IMR-90 (cell line): ENCODE data around the gene ACSM6. TPM values are rescaled to one million over a fixed set of nuclear protein-coding genes. Genes with fewer than 3 reads are reported as not detected.
A peak's percentile ranks its signal among the peaks of the same experiment; 100 is the strongest.

Source experiments
- ATAC-seq: fragments of 200-7000 bp; cut with Tn5 transposase; 2 replicates; pipeline ENCODE4 v1.9.1; 2020; ENCODE audit warnings: low read depth, mild to moderate bottlenecking, moderate library complexity
- BruUV-seq: library from RNA; stranded (reverse); fragments of 400-500 nt; replicated peaks from 2 replicates; lab custom pipeline; 2021; lab: Mats Ljungman, UMichigan
- CTCF ChIA-PET: fragments of 300-600 bp; formaldehyde crosslinking; extraction: SDS; loops from one replicate; lab custom pipeline; 2021; ENCODE audit warnings: antibody characterized with exemption; lab: Yijun Ruan, JAX
- POLR2A ChIA-PET: fragments of 300-600 bp; sonication (Branson Sonifier 250); formaldehyde crosslinking; loops from one replicate; lab custom pipeline; 2022; ENCODE audit warnings: antibody characterized with exemption; ENCODE audit not compliant: unreplicated experiment; lab: Charles Lee
- DNase-seq: peaks from one replicate; pipeline ENCODE4 v3.0.0; 2013
- H2AFZ ChIP-seq: replicated peaks from 2 replicates; pipeline ENCODE3; 2013; ENCODE audit warnings: low read length, mild to moderate bottlenecking; ENCODE audit not compliant: poor library complexity
- H2AK5ac ChIP-seq: 2 replicates; pipeline ENCODE4 v1.6.1; 2013; ENCODE audit warnings: low read depth, low read length, inconsistent platforms
- H2AK9ac ChIP-seq: replicated peaks from 2 replicates; pipeline ENCODE3; 2013; ENCODE audit warnings: mild to moderate bottlenecking, low read depth, low read length, moderate library complexity; ENCODE audit not compliant: poor library complexity
- H2BK120ac ChIP-seq: 2 replicates; pipeline ENCODE4 v1.6.1; 2013; ENCODE audit warnings: low read depth, low read length, inconsistent platforms
- H2BK15ac ChIP-seq: 3 replicates; pipeline ENCODE4 v1.6.1; 2013; ENCODE audit warnings: low read depth, low read length, inconsistent platforms
- H2BK20ac ChIP-seq: 2 replicates; pipeline ENCODE4 v1.6.1; 2013; ENCODE audit warnings: low read depth, mild to moderate bottlenecking, inconsistent platforms, low read length, moderate library complexity
- H2BK5ac ChIP-seq: 2 replicates; pipeline ENCODE4 v1.6.1; 2013; ENCODE audit warnings: mild to moderate bottlenecking, low read depth, low read length, inconsistent platforms; ENCODE audit not compliant: poor library complexity, severe bottlenecking
- H3K14ac ChIP-seq: replicated peaks from 2 replicates; pipeline ENCODE4 v1.6.1; 2013; ENCODE audit warnings: low read depth, low read length, inconsistent platforms
- H3K18ac ChIP-seq: 2 replicates; pipeline ENCODE4 v1.6.1; 2013; ENCODE audit warnings: low read depth, low read length, control low read depth
- H3K23ac ChIP-seq: 2 replicates; pipeline ENCODE4 v1.6.1; 2013; ENCODE audit warnings: low read depth, low read length, inconsistent platforms
- H3K27ac ChIP-seq: 2 replicates; pipeline ENCODE4 v1.5.1; 2013; ENCODE audit warnings: mild to moderate bottlenecking, control low read depth, low read length; ENCODE audit not compliant: insufficient read depth
- H3K27me3 ChIP-seq: 2 replicates; pipeline ENCODE4 v1.6.1; 2013; ENCODE audit warnings: low read length; ENCODE audit not compliant: control insufficient read depth, insufficient read depth
- H3K36me3 ChIP-seq: 2 replicates; pipeline ENCODE4 v1.6.1; 2013; ENCODE audit warnings: low read length, mixed read lengths; ENCODE audit not compliant: control insufficient read depth, insufficient read depth
- H3K4ac ChIP-seq: 2 replicates; pipeline ENCODE4 v1.6.1; 2013; ENCODE audit warnings: low read depth, low read length, inconsistent platforms
- H3K4me1 ChIP-seq: 2 replicates; pipeline ENCODE4 v1.6.1; 2013; ENCODE audit warnings: low read length, mixed read lengths; ENCODE audit not compliant: control insufficient read depth, insufficient read depth
- H3K4me2 ChIP-seq: 2 replicates; pipeline ENCODE4 v1.6.1; 2013; ENCODE audit warnings: low read depth, mild to moderate bottlenecking, control low read depth, low read length, moderate library complexity
- H3K4me3 ChIP-seq: 2 replicates; pipeline ENCODE4 v1.5.1; 2013; ENCODE audit warnings: low read depth, mild to moderate bottlenecking, control low read depth, low read length, moderate library complexity; ENCODE audit not compliant: insufficient read depth
- H3K56ac ChIP-seq: 2 replicates; pipeline ENCODE4 v1.6.1; 2013; ENCODE audit warnings: low read length, inconsistent platforms; ENCODE audit not compliant: insufficient read depth; ENCODE audit errors: extremely low read depth
- H3K79me1 ChIP-seq, 2 experiments: 2 replicates each; pipeline ENCODE4 v1.6.1; 2013; ENCODE audit warnings: low read length in 2 of 2, inconsistent platforms in 1 of 2, low read depth in 1 of 2
- H3K9ac ChIP-seq: 2 replicates; pipeline ENCODE4 v1.6.1; 2013; ENCODE audit warnings: low read depth, low read length, control low read depth
- H3K9me1 ChIP-seq: 2 replicates; pipeline ENCODE4 v1.6.1; 2013; ENCODE audit warnings: low read length, inconsistent platforms; ENCODE audit not compliant: insufficient read depth
- H3K9me3 ChIP-seq: 2 replicates; pipeline ENCODE4 v1.6.1; 2013; ENCODE audit warnings: low read length; ENCODE audit not compliant: control insufficient read depth, insufficient read depth
- H4K20me1 ChIP-seq: 2 replicates; pipeline ENCODE4 v1.6.1; 2013; ENCODE audit warnings: low read length, inconsistent platforms; ENCODE audit not compliant: insufficient read depth
- H4K5ac ChIP-seq: 2 replicates; pipeline ENCODE4 v1.6.1; 2013; ENCODE audit warnings: mild to moderate bottlenecking, low read depth, low read length, control low read depth
- H4K8ac ChIP-seq, 2 experiments: 2 replicates each; pipeline ENCODE4 v1.6.1; 2013; ENCODE audit warnings: low read depth in 2 of 2, low read length in 2 of 2, control low read depth in 1 of 2, inconsistent platforms in 1 of 2
- H4K91ac ChIP-seq: 2 replicates; pipeline ENCODE4 v1.6.1; 2013; ENCODE audit warnings: low read depth, low read length, inconsistent platforms; ENCODE audit not compliant: insufficient read depth
- BHLHE40 ChIP-seq: fragments of 150-350 bp; IDR thresholded peaks from 2 replicates; pipeline ENCODE4 v1.6.1; 2016; ENCODE audit warnings: mild to moderate bottlenecking, low read depth, low read length
- CEBPB ChIP-seq: IDR thresholded peaks from 2 replicates; pipeline ENCODE4 v1.6.1; 2012; ENCODE audit warnings: low read depth, low read length, improper control_type of control experiment
- FOS ChIP-seq: fragments of 150-350 bp; IDR thresholded peaks from 2 replicates; pipeline ENCODE4 v1.6.1; 2016; ENCODE audit warnings: low read depth, low read length
- MAZ ChIP-seq: IDR thresholded peaks from 2 replicates; pipeline ENCODE4 v1.6.1; 2012; ENCODE audit warnings: low read depth, mild to moderate bottlenecking, low read length, improper control_type of control experiment, moderate library complexity, borderline replicate concordance
- MXI1 ChIP-seq: IDR thresholded peaks from 2 replicates; pipeline ENCODE4 v1.6.1; 2012; ENCODE audit warnings: low read depth, mild to moderate bottlenecking, low read length, moderate library complexity, borderline replicate concordance
- POLR2A ChIP-seq: IDR thresholded peaks from 2 replicates; pipeline ENCODE4 v1.6.1; 2012; ENCODE audit warnings: mild to moderate bottlenecking, low read depth, low read length
- RAD21 ChIP-seq: IDR thresholded peaks from 2 replicates; pipeline ENCODE4 v1.6.1; 2012; ENCODE audit warnings: low read length, improper control_type of control experiment
- WGBS, 2 experiments: methylation state at CpG; one replicate each; pipeline versions ENCODE4 v1.1.5 to v1.1.7; 2013; ENCODE audit warnings: missing lambda C conversion rate in 2 of 2; ENCODE audit not compliant: insufficient read length in 1 of 2; ENCODE audit errors: extremely low coverage in 2 of 2; 5-methylcytosine and 5-hydroxymethylcytosine counted together
- dilution Hi-C: fragments of 300-500 bp; cut with HindIII; formaldehyde crosslinking; loops from one replicate; pipeline ENCODE4 v1.14.3; 2018; ENCODE audit warnings: low sequenced_read_pairs; ENCODE audit not compliant: unreplicated experiment
- in situ Hi-C: fragments of 300-500 bp; cut with MboI; formaldehyde crosslinking; loops from 3 replicates; pipeline ENCODE4 v1.14.3; 2019; ENCODE audit warnings: low sequenced_read_pairs, inconsistent platforms, mixed read lengths
- intact Hi-C: fragments of 100-400 bp; cut with micrococcal nuclease; formaldehyde crosslinking; loops from 2 replicates; pipeline ENCODE4 v1.10.0; 2022
- polyA plus RNA-seq, 3 experiments: library from polyadenylated mRNA; depleted of rRNA; stranded (reverse); fragments of >200 nt; gene quantifications; 2 replicates each; pipeline ENCODE4 v1.2.3, GENCODE V29; 2012; ENCODE audit warnings: low replicate concordance in 1 of 3
- total RNA-seq: library from RNA; depleted of rRNA; stranded (reverse); fragments of >200 nt; gene quantifications from 2 replicates; pipeline ENCODE4 v1.2.3, GENCODE V29; 2012

ACSM6 gene
- total and polyA plus RNA-seq, 2 of the 4 experiments (the other 2 are of a cell fraction): not detected

GRCh38 chr10:95273393-95274312, 79.6 kb downstream of the ACSM6 start:
- intact Hi-C loops: no loop called here
- peak overlapping the region; percentile 88 for H3K23ac ChIP-seq
- H2BK20ac ChIP-seq: peak overlapping the region; percentile 90
- peak overlapping the region; percentile 30 to 74 for H4K8ac ChIP-seq
- peak overlapping the region; percentile 89 for H2BK15ac ChIP-seq
- peak overlapping the region; percentile 65 for H2AFZ ChIP-seq
- H2BK5ac ChIP-seq: peak overlapping the region; percentile 69
- ATAC-seq: peak; percentile 73
- peaks cover 26% of the 10 kb centered on the region for H3K9me1 ChIP-seq
- H4K5ac ChIP-seq: peak overlapping the region; percentile 63
- ChIA-PET CTCF (interaction anchor here (0.6 to 1.3 kb wide), 4 partner anchors 67 to 144 kb away, joined by 3 to 6 read pairs (median 3); no protein-coding TSS in a partner anchor), POLR2A (no interaction called here)
- H4K20me1 ChIP-seq: peaks cover 46% of the 10 kb centered on the region
- 39% methylated on average over 9 of the region's 13 CpGs; no CpG with 5 or more reads in 1 of the 2 experiments for WGBS, 2 experiments
- peak overlapping the region; percentile 86 for H4K91ac ChIP-seq
- H2BK120ac ChIP-seq: peak overlapping the region; percentile 88
- H2AK5ac ChIP-seq: peak overlapping the region; percentile 97
- TF ChIP-seq MAZ (no peak), MXI1 (0 out of 2 replicates have a peak, but pooled peaks have one; percentile 23), FOS (peak; percentile 76), CEBPB (peak; percentile 24; the same call in 1 of the 2 replicates), RAD21 (0 out of 2 replicates have a peak, but pooled peaks have one; percentile 20), BHLHE40 (peak; percentile 21; the same call in 1 of the 2 replicates), POLR2A (no peak)
- dilution Hi-C loops: no loop called here
- peak; percentile 94 for DNase-seq
- peaks cover 31% of the 10 kb centered on the region for H3K4me1 ChIP-seq
- peak overlapping the region; percentile 93 for H3K4ac ChIP-seq
- H3K79me1 ChIP-seq: peaks cover 24 to 77% of the 10 kb centered on the region in 2 experiments
- no peaks in the 10 kb centered on the region for H3K27me3 ChIP-seq
- H3K9me3 ChIP-seq: no peaks in the 10 kb centered on the region
- peak overlapping the region; percentile 66; the same call in 1 of the 2 replicates for H3K56ac ChIP-seq
- H3K4me2 ChIP-seq: peak overlapping the region; percentile 71
- H3K36me3 ChIP-seq: peaks cover 17% of the 10 kb centered on the region
- peak overlapping the region; percentile 62 for H3K27ac ChIP-seq
- H3K18ac ChIP-seq: peak overlapping the region; percentile 76
- H3K4me3 ChIP-seq: peak overlapping the region; percentile 5; the same call in 1 of the 2 replicates
- H3K14ac ChIP-seq: peak overlapping the region; percentile 63; the same call in 1 of the 2 replicates
- peak overlapping the region; percentile 91 for H2AK9ac ChIP-seq
- in situ Hi-C loops: no loop called here
- BruUV-seq: no TSS peak
- H3K9ac ChIP-seq: peak overlapping the region; percentile 74
